HepG2 (cell line): ENCODE results near the gene TPM2. TPM values are rescaled to one million over a fixed set of nuclear protein-coding genes. Genes with fewer than 3 reads are reported as not detected.
"Not testable (repeated sequence)": the region's sequence is repeated elsewhere in the genome, so short reads cannot be mapped to it uniquely, and the experiment has no call there.

Experiments
- ATAC-seq: fragments of 200-7000 bp; cut with Tn5 transposase; 3 replicates; pipeline ENCODE4 v1.9.1; 2020; ENCODE audit warnings: mild to moderate bottlenecking, moderate library complexity
- BruUV-seq: library from RNA; stranded (reverse); fragments of 400-500 nt; replicated peaks from 2 replicates; lab custom pipeline; 2021; lab: Mats Ljungman, UMichigan
- CTCF ChIA-PET: fragments of 300-600 bp; formaldehyde crosslinking; extraction: SDS; loops from one replicate; lab custom pipeline; 2021; ENCODE audit warnings: low total read pairs, inconsistent platforms, low intra/inter-chr PET ratio; lab: Yijun Ruan, JAX
- POLR2A ChIA-PET: fragments of 350-600 bp; sonication (Branson Sonifier 250); formaldehyde crosslinking; loops from one replicate; lab custom pipeline; 2020; ENCODE audit warnings: antibody characterized with exemption, inconsistent platforms; lab: Yijun Ruan, JAX
- DNase-seq: peaks from one replicate; pipeline ENCODE4 v3.0.0-alpha.2; 2015; ENCODE audit warnings: low spot score
- FAIRE-seq: peaks from 3 replicates; lab custom pipeline; 2011; peaks lifted over from hg19 to GRCh38; lab: Jason Lieb, UNC
- H2AFZ ChIP-seq: one replicate; pipeline ENCODE4 v1.6.1; 2011; ENCODE audit warnings: low read length, inconsistent platforms
- H3K27ac ChIP-seq: fragments of 300-600 bp; 3 replicates; pipeline ENCODE4 v1.8.0; 2011; ENCODE audit warnings: mixed run types, mild to moderate bottlenecking, mixed read lengths, low read length, inconsistent platforms; ENCODE audit not compliant: insufficient read depth; ENCODE audit errors: extremely low read length
- H3K27me3 ChIP-seq, 2 experiments: fragments of 200-600 bp in 1 of 2; 2 replicates in 1 of 2; 3 replicates in 1 of 2; pipeline versions ENCODE4 v1.6.0 to v1.8.0; 2011; ENCODE audit warnings: low read length in 2 of 2, mild to moderate bottlenecking in 2 of 2, moderate library complexity in 2 of 2, inconsistent platforms in 1 of 2; ENCODE audit not compliant: insufficient read depth in 2 of 2, control insufficient read depth in 1 of 2
- H3K36me3 ChIP-seq, 2 experiments: fragments of 200-600 bp in 1 of 2; replicated peaks in 1 of 2; 2 replicates in 1 of 2; 3 replicates in 1 of 2; pipeline versions ENCODE4 v1.5.1 to v1.8.0; 2011; ENCODE audit warnings: low read length in 2 of 2, inconsistent platforms in 1 of 2; ENCODE audit not compliant: insufficient read depth in 2 of 2, control insufficient read depth in 1 of 2
- H3K4me1 ChIP-seq: 2 replicates; pipeline ENCODE4 v1.5.1; 2012; ENCODE audit warnings: low read length, inconsistent platforms; ENCODE audit not compliant: insufficient read depth
- H3K4me2 ChIP-seq: 2 replicates; pipeline ENCODE4 v1.6.0; 2011; ENCODE audit warnings: low read depth, low read length, inconsistent platforms
- H3K4me3 ChIP-seq, 3 experiments: fragments of 200-600 bp in 1 of 3; sonication (generic), shearing (Covaris generic) in 1 of 3; replicated peaks in 1 of 3; 2 replicates each; pipeline ENCODE4 v1.5.1; 2011 to 2016; ENCODE audit warnings: low read length in 3 of 3, inconsistent platforms in 2 of 3, low read depth in 2 of 3, mild to moderate bottlenecking in 2 of 3, control low read depth in 1 of 3, mixed read lengths in 1 of 3; ENCODE audit not compliant: insufficient read depth in 1 of 3
- H3K79me2 ChIP-seq: one replicate; pipeline ENCODE4 v1.6.1; 2011; ENCODE audit warnings: low read length, inconsistent platforms; ENCODE audit not compliant: insufficient read depth
- H3K9ac ChIP-seq: 2 replicates; pipeline ENCODE4 v1.6.0; 2011; ENCODE audit warnings: mild to moderate bottlenecking, low read depth, low read length, inconsistent platforms; ENCODE audit not compliant: insufficient read depth
- H3K9me3 ChIP-seq: 2 replicates; pipeline ENCODE4 v1.5.1; 2012; ENCODE audit warnings: mild to moderate bottlenecking, low read length
- H4K20me1 ChIP-seq: 2 replicates; pipeline ENCODE4 v1.6.0; 2011; ENCODE audit warnings: inconsistent platforms, mild to moderate bottlenecking, low read length, moderate library complexity; ENCODE audit not compliant: insufficient read depth
- CBFB ChIP-seq: sonication (generic); formaldehyde crosslinking; IDR thresholded peaks from 2 replicates; pipeline ENCODE4 v1.4.0; 2020; ENCODE audit warnings: missing genetic modification reagents
- CHD4 ChIP-seq: fragments of 200-600 bp; sonication (generic); IDR thresholded peaks from 2 replicates; pipeline ENCODE4 v1.7.0; 2017; ENCODE audit warnings: mild to moderate bottlenecking, low read length, borderline replicate concordance
- KLF6 ChIP-seq: IDR thresholded peaks from 2 replicates; pipeline ENCODE4 v1.8.0; 2016; ENCODE audit warnings: missing biosample characterization, missing genetic modification reagents
- PHF21A ChIP-seq: sonication (generic); formaldehyde crosslinking; IDR thresholded peaks from 2 replicates; pipeline ENCODE4 v1.5.0; 2020; ENCODE audit warnings: mild to moderate bottlenecking, missing genetic modification reagents
- RFX1 ChIP-seq: fragments of 450-650 bp; IDR thresholded peaks from 2 replicates; pipeline ENCODE4 v1.6.1; 2017
- USF2 ChIP-seq, 2 experiments: sonication (generic) in 1 of 2; formaldehyde crosslinking in 1 of 2; IDR thresholded peaks; 2 replicates each; pipeline versions ENCODE4 v1.5.1 to v1.6.1; 2011 to 2020; ENCODE audit warnings: borderline replicate concordance in 1 of 2, low read depth in 1 of 2, low read length in 1 of 2, mild to moderate bottlenecking in 1 of 2, missing genetic modification reagents in 1 of 2, moderate library complexity in 1 of 2
- ZNF235 ChIP-seq: sonication (generic); formaldehyde crosslinking; IDR thresholded peaks from 2 replicates; pipeline ENCODE4 v1.8.1; 2023; ENCODE audit warnings: mild to moderate bottlenecking, missing genetic modification reagents, borderline replicate concordance
- ZNF451 ChIP-seq: sonication (generic); formaldehyde crosslinking; IDR thresholded peaks from 2 replicates; pipeline ENCODE4 v1.5.0; 2020; ENCODE audit warnings: mild to moderate bottlenecking, missing genetic modification reagents
- ZNF687 ChIP-seq: sonication (generic); formaldehyde crosslinking; IDR thresholded peaks from 2 replicates; pipeline ENCODE4 v1.5.1; 2020; ENCODE audit warnings: mild to moderate bottlenecking, missing genetic modification reagents, moderate library complexity
- ZNF891 ChIP-seq: sonication (generic); formaldehyde crosslinking; IDR thresholded peaks from 2 replicates; pipeline ENCODE4 v1.5.0; 2020; ENCODE audit warnings: mild to moderate bottlenecking, missing genetic modification reagents
- WGBS: methylation state at CpG from one replicate; pipeline ENCODE4 v1.1.6; 2017; ENCODE audit warnings: low lambda C conversion rate; 5-methylcytosine and 5-hydroxymethylcytosine counted together
- in situ Hi-C: cut with HindIII; loops from 2 replicates; pipeline ENCODE4 v1.10.0; 2017; ENCODE audit warnings: low pct_unique_long_range_greater_than_20kb; ENCODE audit not compliant: extremely low pct_ligation_motif_present
- intact Hi-C: fragments of 100-400 bp; cut with micrococcal nuclease; formaldehyde crosslinking; loops from one replicate; pipeline ENCODE4 v1.10.0; 2022; ENCODE audit not compliant: unreplicated experiment
- polyA plus RNA-seq, 8 experiments: library from polyadenylated mRNA; depleted of rRNA in 3 of 8; stranded (reverse) in 7 of 8; unstranded in 1 of 8; fragments of >200 nt; fragmentation: Illumina TruSeq in 4 of 8; extraction: Trizol in 4 of 8; gene quantifications; 2 replicates each; pipeline versions ENCODE4 v1.2.1 to v1.2.3, GENCODE V29; 2011 to 2016; ENCODE audit warnings: low read depth in 4 of 8, missing spikeins in 1 of 8, mixed read lengths in 1 of 8; ENCODE audit not compliant: insufficient read depth in 1 of 8
- total RNA-seq, 5 experiments: library from RNA; depleted of rRNA; stranded (reverse); fragments of >200 nt; fragmentation: Illumina TruSeq; extraction: Trizol; gene quantifications; 2 replicates each; pipeline ENCODE4 v1.2.3, GENCODE V29; 2016; ENCODE audit warnings: low read depth in 1 of 5

The TPM2 gene
- total and polyA plus RNA-seq, 2 of the 13 experiments (the other 11 are each of a cell fraction or from before 2014, with no cell fraction given): 3.1 to 10.7 TPM

GRCh38 chr9:35640431-35640830 is 49.3 kb downstream of the TPM2 start:
- H3K36me3 ChIP-seq, ATAC-seq, DNase-seq, POLR2A ChIA-PET, H3K4me1 ChIP-seq, H3K27me3 ChIP-seq, H3K9ac ChIP-seq, in situ Hi-C loops, FAIRE-seq, CTCF ChIA-PET, H3K27ac ChIP-seq, H4K20me1 ChIP-seq, H3K79me2 ChIP-seq, H3K4me2 ChIP-seq, H2AFZ ChIP-seq, H3K9me3 ChIP-seq, H3K4me3 ChIP-seq, BruUV-seq: not testable (repeated sequence)
- intact Hi-C loops: loop anchor here (10.0 kb wide), 2 partner anchors 54 to 244 kb away; no protein-coding TSS in a partner anchor
- 92% methylated on average over 15 of the region's 15 CpGs for WGBS

GRCh38 chr9:35639631-35640030 is 50.1 kb downstream of the TPM2 start:
- intact Hi-C loops (loop anchor here (10.0 kb wide), 2 partner anchors 55 to 245 kb away; no protein-coding TSS in a partner anchor), in situ Hi-C loops (no loop called here)
- Histone ChIP-seq H3K79me2 (no peaks in the 10 kb centered on the region), H3K4me3 (no peak overlapping the region), H3K27me3 (no peaks in the 10 kb centered on the region), H3K9ac (no peak overlapping the region), H3K9me3 (no peaks in the 10 kb centered on the region), H3K4me1 (peaks cover 1% of the 10 kb centered on the region; the same call in 1 of the 2 replicates), H3K36me3 (no peaks in the 10 kb centered on the region), H4K20me1 (no peaks in the 10 kb centered on the region), H2AFZ (no peak overlapping the region), H3K4me2 (no peak overlapping the region), H3K27ac (no peak overlapping the region)
- WGBS: 19% methylated on average over 1 of the region's 1 CpG
- DNase-seq (no peak), FAIRE-seq (no peak), ATAC-seq (no peak)
- BruUV-seq: no TSS peak
- CTCF ChIA-PET: no interaction called here
- POLR2A ChIA-PET: interaction anchor here (1.4 kb wide), 1 partner anchor 8 kb away, joined by 3 read pairs; no protein-coding TSS in a partner anchor
- no peak for TF ChIP-seq RFX1
- TF ChIP-seq KLF6: no peak
- no peak for TF ChIP-seq ZNF891 (CRISPR knock-in tag)
- no peak for TF ChIP-seq ZNF235 (CRISPR knock-in tag)
- no peak for TF ChIP-seq ZNF687 (CRISPR knock-in tag)
- no peak for TF ChIP-seq CHD4
- no peak for TF ChIP-seq PHF21A (CRISPR knock-in tag)
- TF ChIP-seq USF2 (IDR thresholded peaks at IDR 0.05; ENCODE audit: low read depth, low read length): no peak
- no peak for TF ChIP-seq USF2 (CRISPR knock-in tag; IDR thresholded peaks at IDR 0.05; ENCODE audit: borderline replicate concordance)
- no peak for TF ChIP-seq CBFB (CRISPR knock-in tag)
- no peak for TF ChIP-seq ZNF451 (CRISPR knock-in tag)
